ENCODE measurements around the gene PCP2.

Gene PCP2

DNA sequence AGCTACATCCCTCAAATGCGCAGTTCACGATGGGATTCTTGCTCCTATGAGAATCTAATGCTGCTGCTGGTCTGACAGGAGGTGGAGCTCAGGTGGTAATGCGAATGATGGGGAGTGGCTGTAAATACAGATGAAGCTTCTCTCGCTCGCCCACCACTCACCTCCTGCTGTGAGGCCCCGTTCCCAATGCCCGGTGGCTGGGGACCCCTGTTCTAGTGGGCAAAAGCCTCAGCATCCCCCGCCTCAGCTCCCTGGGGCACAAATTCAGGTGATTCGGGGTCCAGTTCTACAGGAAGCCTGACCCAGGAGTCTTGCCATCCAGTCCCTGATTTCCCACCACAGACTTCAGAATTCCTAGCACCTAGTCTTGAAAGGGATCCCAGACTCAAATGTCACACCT, 39.0 kb upstream of the PCP2 start:
- H3K27me3 ChIP-seq (replicated peaks; ENCODE audit: control insufficient read depth, insufficient read depth, low read length) = no peaks in the 10 kb centered on the region; the same call in 1 of the 2 replicates

GRCh38 chr19:7670790-7671189, 37.3 kb upstream of the PCP2 start:
- Histone ChIP-seq H3K4me3 (replicated peaks; ENCODE audit: low read depth, low read length) (no peak overlapping the region), H3K36me3 (ENCODE audit: control insufficient read depth, insufficient read depth, low read length) (no peaks in the 10 kb centered on the region), H3K27me3 (replicated peaks; ENCODE audit: control insufficient read depth, insufficient read depth, low read length) (no peaks in the 10 kb centered on the region; the same call in 1 of the 2 replicates)
- TF ChIP-seq, protein P1, sequence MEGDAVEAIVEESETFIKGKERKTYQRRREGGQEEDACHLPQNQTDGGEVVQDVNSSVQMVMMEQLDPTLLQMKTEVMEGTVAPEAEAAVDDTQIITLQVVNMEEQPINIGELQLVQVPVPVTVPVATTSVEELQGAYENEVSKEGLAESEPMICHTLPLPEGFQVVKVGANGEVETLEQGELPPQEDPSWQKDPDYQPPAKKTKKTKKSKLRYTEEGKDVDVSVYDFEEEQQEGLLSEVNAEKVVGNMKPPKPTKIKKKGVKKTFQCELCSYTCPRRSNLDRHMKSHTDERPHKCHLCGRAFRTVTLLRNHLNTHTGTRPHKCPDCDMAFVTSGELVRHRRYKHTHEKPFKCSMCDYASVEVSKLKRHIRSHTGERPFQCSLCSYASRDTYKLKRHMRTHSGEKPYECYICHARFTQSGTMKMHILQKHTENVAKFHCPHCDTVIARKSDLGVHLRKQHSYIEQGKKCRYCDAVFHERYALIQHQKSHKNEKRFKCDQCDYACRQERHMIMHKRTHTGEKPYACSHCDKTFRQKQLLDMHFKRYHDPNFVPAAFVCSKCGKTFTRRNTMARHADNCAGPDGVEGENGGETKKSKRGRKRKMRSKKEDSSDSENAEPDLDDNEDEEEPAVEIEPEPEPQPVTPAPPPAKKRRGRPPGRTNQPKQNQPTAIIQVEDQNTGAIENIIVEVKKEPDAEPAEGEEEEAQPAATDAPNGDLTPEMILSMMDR (IDR thresholded peaks at IDR 0.05; ENCODE audit: insufficient read depth, low read length, poor library complexity, severe bottlenecking) = no peak
- DNase-seq (ENCODE audit: extremely low read depth, insufficient read length) = no peak

More for the DNA sequence above, 39.0 kb upstream of the PCP2 start:
- Histone ChIP-seq H3K4me3 (replicated peaks; ENCODE audit: low read depth, low read length) (no peak overlapping the region), H3K36me3 (ENCODE audit: control insufficient read depth, insufficient read depth, low read length) (no peaks in the 10 kb centered on the region)
- no peak for DNase-seq (ENCODE audit: extremely low read depth, insufficient read length)
- TF ChIP-seq, protein P1 (IDR thresholded peaks at IDR 0.05; ENCODE audit: insufficient read depth, low read length, poor library complexity, severe bottlenecking) = no peak

- DNase-seq (ENCODE audit: extremely low read depth, insufficient read length) = no peak
- TF ChIP-seq, protein P1 (IDR thresholded peaks at IDR 0.05; ENCODE audit: insufficient read depth, low read length, poor library complexity, severe bottlenecking) = no peak
- Histone ChIP-seq H3K4me3 (replicated peaks; ENCODE audit: low read depth, low read length) (peak overlapping the region; percentile 27), H3K36me3 (ENCODE audit: control insufficient read depth, insufficient read depth, low read length) (no peaks in the 10 kb centered on the region), H3K27me3 (replicated peaks; ENCODE audit: control insufficient read depth, insufficient read depth, low read length) (no peaks in the 10 kb centered on the region; the same call in 1 of the 2 replicates)
Observed at GRCh38 chr19:7670150-7670783, 36.7 kb upstream of the PCP2 start.

DNA sequence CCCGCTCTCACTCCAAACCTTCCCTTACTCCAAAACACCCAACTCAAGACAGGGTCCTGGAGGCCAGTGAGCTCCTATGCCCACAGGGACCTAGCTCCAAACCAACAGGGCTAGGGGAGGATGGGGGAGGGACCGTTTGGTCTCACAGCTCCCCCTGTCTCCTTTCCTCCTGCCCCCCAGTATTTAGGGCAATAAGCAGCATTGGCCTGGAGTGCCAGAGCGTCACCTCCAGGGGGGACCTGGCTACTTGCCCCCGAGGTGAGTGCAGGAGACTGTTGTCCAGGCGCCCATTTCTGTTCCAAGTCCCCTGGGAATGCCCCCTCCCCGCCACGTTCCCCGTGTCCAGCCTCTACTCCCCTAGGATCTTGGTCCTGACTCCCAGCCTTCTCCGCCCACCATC, 36.1 kb upstream of the PCP2 start:
- Histone ChIP-seq H3K4me3 (replicated peaks; ENCODE audit: low read depth, low read length) (no peak overlapping the region), H3K27me3 (replicated peaks; ENCODE audit: control insufficient read depth, insufficient read depth, low read length) (no peaks in the 10 kb centered on the region; the same call in 1 of the 2 replicates), H3K36me3 (ENCODE audit: control insufficient read depth, insufficient read depth, low read length) (no peaks in the 10 kb centered on the region)
- TF ChIP-seq, protein P1 (IDR thresholded peaks at IDR 0.05; ENCODE audit: insufficient read depth, low read length, poor library complexity, severe bottlenecking) = no peak
- no peak for DNase-seq (ENCODE audit: extremely low read depth, insufficient read length)

DNA sequence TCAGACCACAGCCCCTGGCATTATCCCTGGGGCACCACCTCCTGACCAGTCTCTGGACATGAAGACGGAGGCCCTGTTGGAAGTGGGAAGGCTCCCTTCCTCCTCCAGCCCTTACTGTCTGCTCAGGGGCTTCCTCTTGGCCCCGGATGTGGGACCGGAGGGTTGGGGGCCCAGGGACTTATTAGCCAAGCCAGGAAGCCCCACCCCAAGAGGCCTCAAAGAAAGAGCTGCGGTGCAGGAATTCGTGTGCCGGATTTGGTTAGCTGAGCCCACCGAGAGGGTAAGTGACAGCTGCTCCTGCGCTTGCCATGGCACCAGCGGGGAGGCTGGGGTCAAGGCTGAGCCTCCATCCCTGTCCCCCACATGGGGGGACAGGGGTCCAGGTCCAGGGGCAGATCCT, 35.3 kb upstream of the PCP2 start, which contains the start of gene RETN:
Gene RETN, plus strand, starts transcription at position 208 of the 400 bp plus-strand sequence. CDS start 278 bp downstream, outside the sequence.
- no peak for DNase-seq (ENCODE audit: extremely low read depth, insufficient read length)
- no peaks in the 10 kb centered on the region for H3K36me3 ChIP-seq (ENCODE audit: control insufficient read depth, insufficient read depth, low read length)
- no peak within 1 kb of the TSS for H3K4me3 ChIP-seq (replicated peaks; ENCODE audit: low read depth, low read length)
- TF ChIP-seq, protein P1 (IDR thresholded peaks at IDR 0.05; ENCODE audit: insufficient read depth, low read length, poor library complexity, severe bottlenecking) = no peak
- H3K27me3 ChIP-seq (replicated peaks; ENCODE audit: control insufficient read depth, insufficient read depth, low read length) = no peaks in the 10 kb centered on the region; the same call in 1 of the 2 replicates

All from GM06990 (cell line).